Measurements from ENCODE around the gene ADCK2. TPM values are rescaled to one million over a fixed set of nuclear protein-coding genes. Genes with fewer than 3 reads are reported as not detected.

The ADCK2 gene
- total and polyA plus RNA-seq, 10 of the 15 experiments (the other 5 are each of a cell fraction or from before 2014, with no cell fraction given), result 0.52 to 19.4 (median 13.1) TPM

Small RNA genes within 50 kb of the gene (small RNA-seq; reads per million reads assigned to genes)
- not detected for gene RN7SL771P

Other genes with a start within 250 kb of the ADCK2 start
- gene MKRN1, start 193.4 kb upstream of the ADCK2 start, total RNA-seq (2014; rRNA removed), result 37.9 and 45.7 TPM in 2 replicates
- gene MKRN1, start 193.4 kb upstream of the ADCK2 start, total RNA-seq (2014; rRNA removed; fragmentation: Illumina TruSeq; extraction: Trizol), result 55.1 and 55.3 TPM in 2 replicates
- 54.7 and 56.1 TPM in 2 replicates for gene MKRN1, start 193.4 kb upstream of the ADCK2 start, total RNA-seq (2021)
- 61.3 and 73.4 TPM in 2 replicates for gene MKRN1, start 193.4 kb upstream of the ADCK2 start, polyA plus RNA-seq (2011; rRNA removed)
- 59.5 and 85.1 TPM in 2 replicates for gene MKRN1, start 193.4 kb upstream of the ADCK2 start, polyA plus RNA-seq (2014; fragmentation: Illumina TruSeq; extraction: Trizol)
- gene MKRN1, start 193.4 kb upstream of the ADCK2 start, polyA plus RNA-seq (2014; fragmentation: Nextera tagmentation; extraction: Ambion mirVana), result 10 to 100 TPM; 19.1 to 23.8 TPM
- gene MKRN1, start 193.4 kb upstream of the ADCK2 start, polyA plus RNA-seq (2014; rRNA removed), result 34.3 and 38.8 TPM in 2 replicates
- gene MKRN1, start 193.4 kb upstream of the ADCK2 start, polyA plus RNA-seq (2016; fragmentation: Nextera tagmentation; extraction: Ambion mirVana), result 10 to 100 TPM; 50.0 to 51.2 TPM
- not detected in 2 replicates for gene DENND2A, start 32.1 kb upstream of the ADCK2 start, total RNA-seq (2014; rRNA removed)
- gene DENND2A, start 32.1 kb upstream of the ADCK2 start, total RNA-seq (2014; rRNA removed; fragmentation: Illumina TruSeq; extraction: Trizol), result not detected in 2 replicates
- not detected in 2 replicates for gene DENND2A, start 32.1 kb upstream of the ADCK2 start, total RNA-seq (2021)
- gene DENND2A, start 32.1 kb upstream of the ADCK2 start, polyA plus RNA-seq (2011; rRNA removed), result not detected in 2 replicates
- gene DENND2A, start 32.1 kb upstream of the ADCK2 start, polyA plus RNA-seq (2014; fragmentation: Illumina TruSeq; extraction: Trizol), result 0.01 TPM in 1 of 2 replicates, not detected in the other
- gene DENND2A, start 32.1 kb upstream of the ADCK2 start, polyA plus RNA-seq (2014; fragmentation: Nextera tagmentation; extraction: Ambion mirVana), result not detected
- gene DENND2A, start 32.1 kb upstream of the ADCK2 start, polyA plus RNA-seq (2014; rRNA removed), result not detected in 2 replicates
- gene DENND2A, start 32.1 kb upstream of the ADCK2 start, polyA plus RNA-seq (2016; fragmentation: Nextera tagmentation; extraction: Ambion mirVana), result not detected
- gene NDUFB2, start 23.8 kb downstream of the ADCK2 start, total RNA-seq (2014; rRNA removed), result 175 and 199 TPM in 2 replicates
- gene NDUFB2, start 23.8 kb downstream of the ADCK2 start, total RNA-seq (2014; rRNA removed; fragmentation: Illumina TruSeq; extraction: Trizol), result 128 and 130 TPM in 2 replicates
- gene NDUFB2, start 23.8 kb downstream of the ADCK2 start, total RNA-seq (2021), result 184 and 186 TPM in 2 replicates
- 365 and 380 TPM in 2 replicates for gene NDUFB2, start 23.8 kb downstream of the ADCK2 start, polyA plus RNA-seq (2011; rRNA removed)
- 47.6 and 109 TPM in 2 replicates for gene NDUFB2, start 23.8 kb downstream of the ADCK2 start, polyA plus RNA-seq (2014; fragmentation: Illumina TruSeq; extraction: Trizol)
- 1,000 to 10,000 TPM; 1,189 to 1,236 TPM for gene NDUFB2, start 23.8 kb downstream of the ADCK2 start, polyA plus RNA-seq (2014; fragmentation: Nextera tagmentation; extraction: Ambion mirVana)
- gene NDUFB2, start 23.8 kb downstream of the ADCK2 start, polyA plus RNA-seq (2014; rRNA removed), result 268 and 280 TPM in 2 replicates
- gene NDUFB2, start 23.8 kb downstream of the ADCK2 start, polyA plus RNA-seq (2016; fragmentation: Nextera tagmentation; extraction: Ambion mirVana), result 100 to 1,000 TPM; 447 to 513 TPM

Data from GM12878 (cell line).